Gastrocnemius medialis (tissue), 4 donors: ENCODE measurements around the gene FRAS1. TPM values are rescaled to one million over a fixed set of nuclear protein-coding genes. Genes with fewer than 3 reads are reported as not detected.

Source experiments
- ATAC-seq, 2 donors: fragments of 150-250 bp; one replicate each; pipeline ENCODE4 v1.9.1; 2016
- DNase-seq, 2 donors: peaks; one replicate each; pipeline ENCODE4 v3.0.0-alpha.2; 2019
- H3K27ac ChIP-seq, 4 donors: fragments of 200-600 bp; sonication (generic); 1 replicate in 1 of 4; 2 replicates in 3 of 4; pipeline ENCODE4 v1.5.1; 2016 to 2018; ENCODE audit warnings: mild to moderate bottlenecking in 2 of 4, moderate library complexity in 1 of 4
- H3K27me3 ChIP-seq, 3 donors: fragments of 200-600 bp; sonication (generic) in 2 of 3; 1 replicate in 1 of 3; 2 replicates in 2 of 3; pipeline versions ENCODE4 v1.5.1 to v1.6.0; 2016 to 2019; ENCODE audit warnings: mild to moderate bottlenecking in 1 of 3, moderate library complexity in 1 of 3
- H3K36me3 ChIP-seq, 2 donors: fragments of 200-600 bp; sonication (generic) in 1 of 2; one replicate each; pipeline ENCODE4 v1.5.1; 2017 to 2018
- H3K4me1 ChIP-seq, 2 donors: fragments of 200-600 bp; sonication (generic) in 1 of 2; one replicate each; pipeline ENCODE4 v1.5.1; 2016 to 2017; ENCODE audit warnings: mild to moderate bottlenecking in 2 of 2
- H3K4me3 ChIP-seq, 4 donors: fragments of 200-600 bp; sonication (generic) in 3 of 4; 1 replicate in 1 of 4; 2 replicates in 3 of 4; pipeline ENCODE4 v1.5.1; 2016 to 2019; ENCODE audit warnings: mild to moderate bottlenecking in 2 of 4
- H3K9me3 ChIP-seq, 3 donors: fragments of 200-600 bp; sonication (generic) in 2 of 3; 1 replicate in 1 of 3; 2 replicates in 2 of 3; pipeline ENCODE4 v1.5.1; 2016 to 2019
- CTCF ChIP-seq, 5 experiments: fragments of 450-650 bp in 3 of 5; fragments of 200-600 bp in 2 of 5; sonication (generic) in 2 of 5; IDR thresholded peaks in 4 of 5; conservative IDR thresholded peaks in 1 of 5; 1 replicate in 4 of 5; 2 replicates in 1 of 5; pipeline ENCODE4 v1.5.1; 2016 to 2019; ENCODE audit warnings: antibody characterized with exemption in 5 of 5, mild to moderate bottlenecking in 3 of 5, moderate library complexity in 3 of 5
- POLR2A ChIP-seq, 2 donors: fragments of 450-650 bp; IDR thresholded peaks; one replicate each; pipeline ENCODE4 v1.6.1; 2017; ENCODE audit warnings: antibody characterized with exemption in 2 of 2, mild to moderate bottlenecking in 2 of 2, moderate library complexity in 2 of 2
- in situ Hi-C, 4 donors: fragments of 200-750 bp; cut with MboI; loops; one replicate each; pipeline versions ENCODE4 v1.15.0 to v1.8.0; 2017; ENCODE audit warnings: low sequenced_read_pairs in 4 of 4
- intact Hi-C: fragments of 100-400 bp; cut with DNase I; formaldehyde crosslinking; loops from one replicate; pipeline ENCODE4 v1.15.1; 2023; ENCODE audit warnings: low total_unique reads
- total RNA-seq, 4 donors: library from RNA; depleted of rRNA; stranded (reverse); fragments of >200 nt; gene quantifications; one replicate each; pipeline versions ENCODE4 v1.1.0 to v1.2.3, GENCODE V29; 2016

The FRAS1 gene
- total RNA-seq, 4 donors from 2014 or later: 0.39 to 0.64 (median 0.46) TPM

- no peak for DNase-seq
- in situ Hi-C loops (no loop called here), intact Hi-C loops (loop anchor here (5.0 kb wide), 1 partner anchor 237 kb away; the partner anchor contains the start of gene FRAS1)
- Histone ChIP-seq H3K27ac (no peak overlapping the region), H3K4me3 (no peak overlapping the region), H3K36me3 (no peaks in the 10 kb centered on the region), H3K9me3 (no peaks in the 10 kb centered on the region), H3K27me3 (no peaks in the 10 kb centered on the region), H3K4me1 (peaks cover 8 to 14% of the 10 kb centered on the region in 2 donors)
- ATAC-seq: no peak
- TF ChIP-seq CTCF (IDR thresholded peaks at IDR 0.05 in 4 of 5, conservative IDR thresholded peaks at IDR 0.05 in 1 of 5): no peak
- no peak for TF ChIP-seq POLR2A (IDR thresholded peaks at IDR 0.05)
Observed at GRCh38 chr4:78293821-78294301, 236.7 kb downstream of the FRAS1 start.

DNA sequence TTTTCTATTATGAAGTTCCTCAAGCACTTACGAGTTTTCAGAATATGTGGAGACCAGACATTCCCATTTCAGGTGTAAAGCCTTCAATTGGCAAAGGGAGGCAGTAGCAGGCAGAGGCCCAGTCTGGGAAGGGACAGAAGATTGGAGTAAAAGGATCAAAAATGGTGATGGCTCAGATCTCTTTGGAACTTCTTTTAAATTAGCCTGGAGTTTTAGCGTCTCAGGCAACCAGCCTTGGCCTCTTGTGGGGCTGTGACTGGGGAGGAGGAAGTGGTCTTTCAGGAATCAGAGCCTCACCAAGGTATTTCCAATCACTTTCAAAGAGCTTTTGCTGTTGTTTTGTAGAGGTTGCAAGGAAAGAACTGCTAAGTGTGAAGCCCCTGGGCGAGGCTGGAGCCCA, 239.1 kb downstream of the FRAS1 start:
- H3K4me1 ChIP-seq: peaks cover 8 to 14% of the 10 kb centered on the region in 2 donors
- DNase-seq (no peak), ATAC-seq (no peak)
- H3K27ac ChIP-seq: no peak overlapping the region
- no peaks in the 10 kb centered on the region for H3K9me3 ChIP-seq
- intact Hi-C loops (no loop called here), in situ Hi-C loops (no loop called here)
- no peaks in the 10 kb centered on the region for H3K27me3 ChIP-seq
- TF ChIP-seq CTCF (IDR thresholded peaks at IDR 0.05 in 4 of 5, conservative IDR thresholded peaks at IDR 0.05 in 1 of 5) (no peak), POLR2A (IDR thresholded peaks at IDR 0.05) (no peak)
- H3K36me3 ChIP-seq: no peaks in the 10 kb centered on the region
- H3K4me3 ChIP-seq: no peak overlapping the region

DNA sequence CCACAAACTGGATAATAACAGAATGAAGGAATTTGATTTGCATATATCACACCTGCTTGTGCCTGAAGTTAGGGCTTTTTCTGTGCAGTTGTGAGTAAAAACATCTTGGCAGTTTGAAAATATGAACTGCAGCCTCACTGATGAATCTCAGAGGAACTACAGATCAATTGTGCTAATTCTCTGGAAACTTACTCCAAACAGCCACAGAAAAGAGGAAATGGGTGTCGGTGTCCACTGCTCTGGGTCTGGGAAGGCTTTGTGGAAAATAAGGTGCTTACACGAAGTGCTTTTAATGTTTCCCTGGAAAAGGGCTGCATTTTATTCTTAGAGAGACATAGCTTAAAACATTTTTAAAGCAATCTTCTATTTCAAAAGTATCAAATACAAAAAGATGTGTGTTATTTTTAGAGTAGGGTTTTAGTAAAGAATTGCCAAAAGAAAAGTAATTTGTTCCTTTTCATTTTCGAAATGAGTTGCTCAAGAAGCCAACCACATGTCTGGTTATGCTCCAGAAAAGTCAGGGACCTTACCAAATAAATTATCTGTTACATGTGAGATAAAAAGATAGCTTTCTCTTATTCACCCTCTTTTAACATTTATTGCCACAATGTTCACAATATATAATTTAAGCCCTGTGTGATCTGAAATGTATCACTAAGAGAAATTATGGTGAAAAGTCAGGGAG, 240.1 kb downstream of the FRAS1 start:
- no peak for ATAC-seq
- Histone ChIP-seq H3K27ac (no peak overlapping the region), H3K36me3 (no peaks in the 10 kb centered on the region), H3K9me3 (no peaks in the 10 kb centered on the region), H3K4me1 (peaks cover 8 to 14% of the 10 kb centered on the region in 2 donors), H3K27me3 (no peaks in the 10 kb centered on the region), H3K4me3 (no peak overlapping the region)
- intact Hi-C loops: no loop called here
- TF ChIP-seq CTCF (IDR thresholded peaks at IDR 0.05 in 4 of 5, conservative IDR thresholded peaks at IDR 0.05 in 1 of 5) (no peak), POLR2A (IDR thresholded peaks at IDR 0.05) (no peak)
- in situ Hi-C loops: no loop called here
- no peak for DNase-seq

DNA sequence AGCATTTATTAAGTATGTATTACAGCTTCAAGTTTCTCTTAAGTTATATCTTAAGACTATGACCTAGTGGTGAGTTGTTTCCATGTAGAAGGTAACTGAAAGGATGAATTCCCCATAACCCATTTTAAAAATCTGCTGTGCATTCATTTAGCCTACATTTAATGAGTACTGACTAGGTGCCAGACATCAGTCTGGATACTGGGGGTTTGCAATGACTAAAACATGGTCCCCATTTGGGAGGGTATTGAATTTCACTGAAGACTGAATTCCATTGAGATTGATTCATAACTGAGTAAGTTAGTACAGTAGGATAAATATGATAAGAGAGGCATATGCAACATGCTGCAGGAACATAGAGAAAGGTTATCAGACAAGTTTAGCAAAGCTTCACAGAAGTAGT, 241.5 kb downstream of the FRAS1 start:
- intact Hi-C loops: no loop called here

More for the DNA sequence above, 241.5 kb downstream of the FRAS1 start:
- Histone ChIP-seq H3K27me3 (no peaks in the 10 kb centered on the region), H3K36me3 (no peaks in the 10 kb centered on the region), H3K4me1 (peaks cover 4 to 10% of the 10 kb centered on the region in 2 donors), H3K9me3 (no peaks in the 10 kb centered on the region), H3K27ac (no peak overlapping the region), H3K4me3 (no peak overlapping the region)
- TF ChIP-seq POLR2A (IDR thresholded peaks at IDR 0.05): no peak
- TF ChIP-seq CTCF (IDR thresholded peaks at IDR 0.05 in 4 of 5, conservative IDR thresholded peaks at IDR 0.05 in 1 of 5): no peak
- no peak for DNase-seq
- in situ Hi-C loops: no loop called here
- ATAC-seq: no peak
